Prostate gland (tissue), 2 donors: Measurements from ENCODE around the gene SCARB1.

Experiments
- CTCF ChIP-seq, 4 experiments: fragments of 200-600 bp in 2 of 4; fragments of 450-650 bp in 2 of 4; sonication (generic) in 2 of 4; IDR thresholded peaks; 1 replicate in 3 of 4; 2 replicates in 1 of 4; pipeline ENCODE4 v1.5.1; 2016 to 2019; ENCODE audit warnings: antibody characterized with exemption in 4 of 4, mild to moderate bottlenecking in 2 of 4, moderate library complexity in 2 of 4
- POLR2A ChIP-seq: fragments of 450-650 bp; IDR thresholded peaks from one replicate; pipeline ENCODE4 v1.6.1; 2016; ENCODE audit warnings: antibody characterized with exemption, mild to moderate bottlenecking
- POLR2AphosphoS5 ChIP-seq: sonication (generic); formaldehyde crosslinking; IDR thresholded peaks from one replicate; pipeline ENCODE4 v1.6.1; 2017; ENCODE audit warnings: antibody characterized with exemption

GRCh38 chr12:124739953-124740561, 123.6 kb downstream of the SCARB1 start:
- TF ChIP-seq POLR2A, result no peak
- no peak for TF ChIP-seq CTCF (IDR thresholded peaks at IDR 0.05)
- no peak for TF ChIP-seq POLR2AphosphoS5
